GM18909 (cell line): ENCODE results near the gene POGLUT2.

Experiments used
- ATAC-seq: cut with Tn5 transposase; IDR thresholded peaks from one replicate; pipeline ENCODE4 v1.9.1; 2021; ENCODE audit warnings: mild to moderate bottlenecking; ENCODE audit not compliant: unreplicated experiment, poor library complexity

Gene POGLUT2

GRCh38 chr13:102798581-102799425, at the start of gene POGLUT2, which contains the start of gene BIVM:
Gene POGLUT2, minus strand, starts transcription at chr13:102798976. Its CDS starts 306 bp downstream, at chr13:102798670.
Gene BIVM, plus strand, starts transcription at chr13:102799119. Its CDS starts 8,149 bp downstream, at chr13:102807268.
- ATAC-seq, result peak; percentile 85

GRCh38 chr13:102847272-102848234, 48.8 kb upstream of the POGLUT2 start:
- no peak for ATAC-seq

GRCh38 chr13:102846261-102847015, 47.7 kb upstream of the POGLUT2 start:
- peak; percentile 43 for ATAC-seq

GRCh38 chr13:102845630-102846260, 47.0 kb upstream of the POGLUT2 start, which contains the start of gene ERCC5:
Gene ERCC5, plus strand, starts transcription at chr13:102846032. Its CDS starts 235 bp downstream, at chr13:102846267.
- ATAC-seq, result peak; percentile 85

- peak; percentile 23 for ATAC-seq
Measured at GRCh38 chr13:102845289-102845629, 46.5 kb upstream of the POGLUT2 start.

- ATAC-seq, result no peak
Measured at GRCh38 chr13:102839462-102839861, 40.7 kb upstream of the POGLUT2 start.

- ATAC-seq, result no peak
Measured at GRCh38 chr13:102838982-102839381, 40.2 kb upstream of the POGLUT2 start.

- ATAC-seq, result no peak
Measured at GRCh38 chr13:102838273-102838672, 39.5 kb upstream of the POGLUT2 start.

GRCh38 chr13:102836471-102836870, 37.7 kb upstream of the POGLUT2 start:
- ATAC-seq, result no peak

GRCh38 chr13:102830646-102831045, 31.9 kb upstream of the POGLUT2 start:
- ATAC-seq, result no peak

GRCh38 chr13:102825921-102826706, 27.3 kb upstream of the POGLUT2 start:
- no peak for ATAC-seq

- no peak for ATAC-seq
Measured at GRCh38 chr13:102825400-102825799, 26.6 kb upstream of the POGLUT2 start.

GRCh38 chr13:102817907-102818306, 19.1 kb upstream of the POGLUT2 start:
- no peak for ATAC-seq

GRCh38 chr13:102817241-102817640, 18.5 kb upstream of the POGLUT2 start:
- ATAC-seq, result no peak

- no peak for ATAC-seq
Measured at GRCh38 chr13:102816708-102817107, 17.9 kb upstream of the POGLUT2 start.

GRCh38 chr13:102815788-102816187, 17.0 kb upstream of the POGLUT2 start:
- no peak for ATAC-seq

- ATAC-seq, result no peak
Measured at GRCh38 chr13:102814793-102815192, 16.0 kb upstream of the POGLUT2 start.

GRCh38 chr13:102814025-102814607, 15.3 kb upstream of the POGLUT2 start:
- no peak for ATAC-seq
